Liver (tissue), 3 donors: ENCODE data around the gene AEBP2.

Experiments used
- EGR1 ChIP-seq, 2 donors: IDR thresholded peaks; 2 replicates each; pipeline ENCODE4 v1.6.1; 2016 to 2018; ENCODE audit warnings: antibody characterized with exemption in 2 of 2, low read depth in 2 of 2
- FOXA2 ChIP-seq: IDR thresholded peaks from 2 replicates; pipeline ENCODE4 v1.6.1; 2016; ENCODE audit warnings: antibody characterized with exemption
- GABPA ChIP-seq, 2 donors: IDR thresholded peaks in 1 of 2; conservative IDR thresholded peaks in 1 of 2; 2 replicates each; pipeline ENCODE4 v1.6.1; 2016; ENCODE audit warnings: antibody characterized with exemption in 2 of 2, mild to moderate bottlenecking in 1 of 2, moderate library complexity in 1 of 2
- JUND ChIP-seq, 2 donors: IDR thresholded peaks; 2 replicates each; pipeline ENCODE4 v1.6.1; 2016; ENCODE audit warnings: antibody characterized with exemption in 2 of 2
- NR2F2 ChIP-seq: IDR thresholded peaks from 2 replicates; pipeline ENCODE4 v1.6.1; 2016; ENCODE audit warnings: antibody characterized with exemption
- RAD21 ChIP-seq, 2 donors: IDR thresholded peaks; 2 replicates each; pipeline ENCODE4 v1.6.1; 2016; ENCODE audit warnings: antibody characterized with exemption in 2 of 2, mild to moderate bottlenecking in 2 of 2
- REST ChIP-seq: IDR thresholded peaks from 2 replicates; pipeline ENCODE4 v1.6.1; 2016; ENCODE audit warnings: antibody characterized with exemption, mild to moderate bottlenecking
- RXRA ChIP-seq, 2 donors: IDR thresholded peaks; 2 replicates each; pipeline ENCODE4 v1.6.1; 2017 to 2018; ENCODE audit warnings: antibody characterized with exemption in 2 of 2, mild to moderate bottlenecking in 1 of 2
- SP1 ChIP-seq: IDR thresholded peaks from 2 replicates; pipeline ENCODE4 v1.6.1; 2018; ENCODE audit warnings: antibody characterized with exemption, mild to moderate bottlenecking
- TAF1 ChIP-seq: conservative IDR thresholded peaks from 2 replicates; pipeline ENCODE4 v1.6.1; 2016; ENCODE audit warnings: antibody characterized with exemption, mild to moderate bottlenecking
- YY1 ChIP-seq: IDR thresholded peaks from 2 replicates; pipeline ENCODE4 v1.6.1; 2016; ENCODE audit warnings: antibody characterized with exemption, mild to moderate bottlenecking
- ZBTB33 ChIP-seq: IDR thresholded peaks from 2 replicates; pipeline ENCODE4 v1.6.1; 2016; ENCODE audit warnings: antibody characterized with exemption
- TF ChIP-seq, protein P1 (sequence below): fragments of 150-350 bp; IDR thresholded peaks from 2 replicates; pipeline ENCODE4 v1.5.1; 2017; ENCODE audit warnings: improper control_type of control experiment, low read depth, low read length; ENCODE audit not compliant: missing input control
- TF ChIP-seq, protein P2 (sequence below): IDR thresholded peaks from 2 replicates; pipeline ENCODE4 v1.6.1; 2016; ENCODE audit warnings: antibody characterized with exemption
- donor health status: healthy.
- donor health status: healthy.

GRCh38 chr12:19527866-19528265, 88.6 kb downstream of the AEBP2 start:
- TF ChIP-seq, protein P1, sequence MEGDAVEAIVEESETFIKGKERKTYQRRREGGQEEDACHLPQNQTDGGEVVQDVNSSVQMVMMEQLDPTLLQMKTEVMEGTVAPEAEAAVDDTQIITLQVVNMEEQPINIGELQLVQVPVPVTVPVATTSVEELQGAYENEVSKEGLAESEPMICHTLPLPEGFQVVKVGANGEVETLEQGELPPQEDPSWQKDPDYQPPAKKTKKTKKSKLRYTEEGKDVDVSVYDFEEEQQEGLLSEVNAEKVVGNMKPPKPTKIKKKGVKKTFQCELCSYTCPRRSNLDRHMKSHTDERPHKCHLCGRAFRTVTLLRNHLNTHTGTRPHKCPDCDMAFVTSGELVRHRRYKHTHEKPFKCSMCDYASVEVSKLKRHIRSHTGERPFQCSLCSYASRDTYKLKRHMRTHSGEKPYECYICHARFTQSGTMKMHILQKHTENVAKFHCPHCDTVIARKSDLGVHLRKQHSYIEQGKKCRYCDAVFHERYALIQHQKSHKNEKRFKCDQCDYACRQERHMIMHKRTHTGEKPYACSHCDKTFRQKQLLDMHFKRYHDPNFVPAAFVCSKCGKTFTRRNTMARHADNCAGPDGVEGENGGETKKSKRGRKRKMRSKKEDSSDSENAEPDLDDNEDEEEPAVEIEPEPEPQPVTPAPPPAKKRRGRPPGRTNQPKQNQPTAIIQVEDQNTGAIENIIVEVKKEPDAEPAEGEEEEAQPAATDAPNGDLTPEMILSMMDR, result no peak
- no peak for TF ChIP-seq GABPA (IDR thresholded peaks at IDR 0.05 in 1 of 2, conservative IDR thresholded peaks at IDR 0.05 in 1 of 2)
- TF ChIP-seq TAF1, result no peak
- TF ChIP-seq REST, result no peak
- TF ChIP-seq SP1, result no peak
- no peak for TF ChIP-seq NR2F2
- TF ChIP-seq, protein P2, sequence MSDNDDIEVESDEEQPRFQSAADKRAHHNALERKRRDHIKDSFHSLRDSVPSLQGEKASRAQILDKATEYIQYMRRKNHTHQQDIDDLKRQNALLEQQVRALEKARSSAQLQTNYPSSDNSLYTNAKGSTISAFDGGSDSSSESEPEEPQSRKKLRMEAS, result no peak
- TF ChIP-seq RAD21 (IDR thresholded peaks at IDR 0.05), result no peak
- TF ChIP-seq FOXA2, result no peak
- no peak for TF ChIP-seq RXRA (IDR thresholded peaks at IDR 0.05)
- TF ChIP-seq YY1, result no peak
- TF ChIP-seq ZBTB33, result no peak
- no peak for TF ChIP-seq EGR1 (IDR thresholded peaks at IDR 0.05; ENCODE audit: low read depth in 2 of 2)
- no peak for TF ChIP-seq JUND (IDR thresholded peaks at IDR 0.05)
